Measurements from ENCODE around the gene LRRC4C.

Gene LRRC4C

GRCh38 chr11:41225856-41226633 lies 233.4 kb downstream of the LRRC4C start:
- Mint-ChIP-seq H3K4me1 (ENCODE audit: low read depth) (no peaks in the 10 kb centered on the region), H3K4me3 (no peak overlapping the region), H3K27ac (no peak overlapping the region), H3K36me3 (ENCODE audit: low read depth) (no peaks in the 10 kb centered on the region), H3K27me3 (no peaks in the 10 kb centered on the region), H3K9me3 (peaks cover 41% of the 10 kb centered on the region)
- no peak for DNase-seq

DNA sequence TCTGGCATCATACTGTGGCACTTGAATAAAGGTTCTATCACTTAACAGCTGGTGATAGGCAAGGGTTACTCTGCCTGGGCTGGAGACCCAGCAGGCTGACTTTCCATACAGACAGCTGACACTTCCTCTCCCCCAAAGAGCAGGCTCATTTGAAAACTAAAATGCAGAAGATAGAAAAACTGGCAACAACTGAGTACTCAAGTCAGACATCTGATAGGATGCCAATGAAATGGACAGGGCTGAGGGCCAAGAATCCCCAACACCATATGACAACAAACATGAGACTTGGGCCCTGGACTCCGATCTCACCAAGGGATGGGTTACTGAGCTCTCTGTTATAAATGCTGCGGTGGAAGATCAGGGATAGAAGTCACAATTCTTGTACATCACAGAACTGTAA lies 237.2 kb downstream of the LRRC4C start:
- DNase-seq, result no peak
- Mint-ChIP-seq H3K27ac (no peak overlapping the region), H3K36me3 (ENCODE audit: low read depth) (no peaks in the 10 kb centered on the region), H3K27me3 (no peaks in the 10 kb centered on the region), H3K9me3 (peaks cover 35% of the 10 kb centered on the region), H3K4me3 (no peak overlapping the region), H3K4me1 (ENCODE audit: low read depth) (no peaks in the 10 kb centered on the region)

DNA sequence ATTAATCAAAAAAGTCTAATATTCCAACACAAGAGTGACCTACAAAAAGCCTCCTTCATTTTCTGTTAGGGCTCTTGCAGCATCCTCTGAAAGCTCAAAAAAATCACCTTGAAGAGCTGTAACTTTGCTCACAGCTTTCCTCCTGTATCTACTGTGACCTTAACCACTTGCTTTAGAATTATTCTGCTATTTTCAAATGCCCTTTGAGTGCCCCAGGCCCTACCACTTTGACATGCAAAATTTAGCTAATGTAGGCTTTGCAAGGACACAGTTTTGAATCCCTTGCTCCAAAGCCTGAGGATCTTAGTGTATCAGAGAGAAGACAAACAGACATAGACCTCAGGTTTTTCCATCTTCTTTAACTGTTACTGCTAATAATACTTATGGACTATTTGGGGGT lies 253.1 kb downstream of the LRRC4C start:
- peaks cover 37% of the 10 kb centered on the region for H3K9me3 Mint-ChIP-seq
- H3K4me1 Mint-ChIP-seq (ENCODE audit: low read depth), result no peaks in the 10 kb centered on the region
- no peaks in the 10 kb centered on the region for H3K36me3 Mint-ChIP-seq (ENCODE audit: low read depth)
- no peaks in the 10 kb centered on the region for H3K27me3 Mint-ChIP-seq
- no peak overlapping the region for H3K27ac Mint-ChIP-seq
- no peak for DNase-seq
- H3K4me3 Mint-ChIP-seq, result no peak overlapping the region

- H3K9me3 Mint-ChIP-seq, result peaks cover 29% of the 10 kb centered on the region
- no peaks in the 10 kb centered on the region for H3K36me3 Mint-ChIP-seq (ENCODE audit: low read depth)
- H3K4me3 Mint-ChIP-seq, result no peak overlapping the region
- no peak overlapping the region for H3K27ac Mint-ChIP-seq
- DNase-seq, result no peak
- no peaks in the 10 kb centered on the region for H3K4me1 Mint-ChIP-seq (ENCODE audit: low read depth)
- H3K27me3 Mint-ChIP-seq, result no peaks in the 10 kb centered on the region
Measured at GRCh38 chr11:41201156-41201555, 258.3 kb downstream of the LRRC4C start.

GRCh38 chr11:41190437-41191082 lies 268.9 kb downstream of the LRRC4C start:
- peaks cover 22% of the 10 kb centered on the region for H3K9me3 Mint-ChIP-seq
- DNase-seq, result no peak
- no peaks in the 10 kb centered on the region for H3K4me1 Mint-ChIP-seq (ENCODE audit: low read depth)
- no peaks in the 10 kb centered on the region for H3K36me3 Mint-ChIP-seq (ENCODE audit: low read depth)
- H3K4me3 Mint-ChIP-seq, result no peak overlapping the region
- no peak overlapping the region for H3K27ac Mint-ChIP-seq
- H3K27me3 Mint-ChIP-seq, result no peaks in the 10 kb centered on the region

DNA sequence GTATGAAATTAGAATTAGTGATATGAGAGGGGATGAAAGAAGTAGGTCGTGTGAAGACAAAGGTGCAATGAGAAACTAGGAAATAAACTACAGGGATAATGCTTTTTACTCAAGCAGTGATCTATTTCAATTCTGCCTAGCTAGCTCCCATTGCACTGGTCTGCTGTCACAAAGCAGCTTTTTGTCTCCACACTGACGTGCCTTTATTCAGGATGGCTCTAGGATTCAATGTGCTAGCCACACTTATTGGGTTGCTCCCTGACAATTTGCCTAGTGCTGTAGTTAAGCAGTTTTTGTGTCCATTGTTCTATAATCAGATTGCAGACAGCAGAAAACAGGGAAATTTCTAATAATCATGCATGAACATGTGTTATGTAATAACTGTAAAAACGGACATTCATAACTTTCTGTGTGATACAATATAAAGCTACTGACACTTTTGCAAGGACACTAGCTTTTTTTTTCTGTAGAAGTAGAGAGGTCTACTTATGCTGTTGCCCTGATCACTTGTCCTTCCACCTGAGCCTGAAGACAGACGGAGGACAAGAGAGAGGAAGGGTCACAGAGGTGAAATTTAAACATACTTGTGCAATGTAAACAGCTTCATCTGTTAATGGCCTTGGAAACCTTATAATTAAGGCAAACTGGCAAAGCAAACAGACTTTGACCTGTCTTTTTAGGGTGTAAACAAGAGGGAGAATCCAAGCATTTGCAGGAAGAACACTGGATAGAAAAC lies 269.6 kb downstream of the LRRC4C start:
- H3K4me1 Mint-ChIP-seq (ENCODE audit: low read depth), result no peaks in the 10 kb centered on the region
- no peak overlapping the region for H3K4me3 Mint-ChIP-seq
- no peaks in the 10 kb centered on the region for H3K27me3 Mint-ChIP-seq
- H3K36me3 Mint-ChIP-seq (ENCODE audit: low read depth), result no peaks in the 10 kb centered on the region
- no peak overlapping the region for H3K27ac Mint-ChIP-seq
- no peak for DNase-seq
- peaks cover 23% of the 10 kb centered on the region for H3K9me3 Mint-ChIP-seq

- Mint-ChIP-seq H3K27ac (no peak overlapping the region), H3K4me1 (ENCODE audit: low read depth) (no peaks in the 10 kb centered on the region), H3K4me3 (no peak overlapping the region), H3K36me3 (ENCODE audit: low read depth) (no peaks in the 10 kb centered on the region), H3K27me3 (no peaks in the 10 kb centered on the region), H3K9me3 (peaks cover 22% of the 10 kb centered on the region)
- DNase-seq, result no peak
Measured at GRCh38 chr11:41177791-41178190, 281.7 kb downstream of the LRRC4C start.

GRCh38 chr11:41175304-41175972 lies 284.0 kb downstream of the LRRC4C start:
- Mint-ChIP-seq H3K36me3 (ENCODE audit: low read depth) (no peaks in the 10 kb centered on the region), H3K27ac (no peak overlapping the region), H3K27me3 (no peaks in the 10 kb centered on the region), H3K4me3 (no peak overlapping the region), H3K9me3 (peaks cover 17% of the 10 kb centered on the region), H3K4me1 (ENCODE audit: low read depth) (no peaks in the 10 kb centered on the region)
- no peak for DNase-seq

GRCh38 chr11:41146326-41146725 lies 313.1 kb downstream of the LRRC4C start:
- no peak for DNase-seq

DNA sequence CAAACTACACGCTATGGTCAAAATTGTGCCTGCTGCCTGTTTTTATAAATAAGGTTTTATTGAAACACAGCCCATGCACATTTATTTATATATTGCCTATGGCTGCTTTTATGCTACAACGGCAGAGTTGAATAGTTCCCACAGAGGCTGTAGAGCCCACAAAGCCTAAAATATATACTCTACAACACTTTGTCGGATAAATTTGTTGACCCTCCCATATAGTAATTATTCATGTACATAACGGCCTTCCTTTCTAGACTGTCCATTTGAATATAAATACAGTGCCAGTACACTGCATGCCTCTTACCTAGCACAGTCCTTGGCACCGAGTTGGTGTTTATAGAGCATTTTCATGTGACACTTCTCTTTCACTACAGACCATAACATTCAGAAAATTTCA lies 314.0 kb downstream of the LRRC4C start:
- H3K27ac Mint-ChIP-seq, result no peak overlapping the region
- no peak overlapping the region for H3K4me3 Mint-ChIP-seq
- no peak for DNase-seq
- peaks cover 21% of the 10 kb centered on the region for H3K9me3 Mint-ChIP-seq
- no peaks in the 10 kb centered on the region for H3K36me3 Mint-ChIP-seq (ENCODE audit: low read depth)
- H3K4me1 Mint-ChIP-seq (ENCODE audit: low read depth), result no peaks in the 10 kb centered on the region
- H3K27me3 Mint-ChIP-seq, result no peaks in the 10 kb centered on the region

More at GRCh38 chr11:41146326-41146725, 313.1 kb downstream of the LRRC4C start:
- Mint-ChIP-seq H3K9me3 (peaks cover 21% of the 10 kb centered on the region), H3K27me3 (no peaks in the 10 kb centered on the region), H3K27ac (no peak overlapping the region), H3K4me3 (no peak overlapping the region), H3K36me3 (ENCODE audit: low read depth) (no peaks in the 10 kb centered on the region), H3K4me1 (ENCODE audit: low read depth) (no peaks in the 10 kb centered on the region)

- no peaks in the 10 kb centered on the region for H3K27me3 Mint-ChIP-seq
- peaks cover 35% of the 10 kb centered on the region for H3K9me3 Mint-ChIP-seq
- no peaks in the 10 kb centered on the region for H3K36me3 Mint-ChIP-seq (ENCODE audit: low read depth)
- no peak overlapping the region for H3K27ac Mint-ChIP-seq
- no peaks in the 10 kb centered on the region for H3K4me1 Mint-ChIP-seq (ENCODE audit: low read depth)
- no peak for DNase-seq
- H3K4me3 Mint-ChIP-seq, result no peak overlapping the region
Measured at GRCh38 chr11:41134971-41135370, 324.5 kb downstream of the LRRC4C start.

DNA sequence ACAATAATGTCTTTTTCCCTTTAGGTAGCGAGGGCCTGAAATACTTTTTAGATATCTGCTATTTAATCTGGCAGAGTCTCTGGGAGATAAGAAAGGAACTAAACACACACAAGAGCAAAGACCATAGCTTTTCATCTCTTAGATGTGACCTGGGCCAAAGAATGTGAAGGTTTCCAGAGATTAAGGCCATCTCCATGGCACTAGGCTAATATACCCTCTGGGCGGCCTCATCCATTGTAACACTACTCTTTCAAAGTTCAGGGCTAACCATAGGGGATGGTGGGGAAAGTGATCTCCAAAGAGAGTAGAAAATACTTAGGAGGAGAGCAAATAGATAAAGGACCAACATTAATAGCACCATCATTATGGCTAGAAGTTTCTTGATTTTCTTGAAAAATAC lies 326.4 kb downstream of the LRRC4C start:
- Mint-ChIP-seq H3K27me3 (no peaks in the 10 kb centered on the region), H3K4me3 (no peak overlapping the region)
- DNase-seq, result no peak

GRCh38 chr11:41121600-41121999 lies 337.9 kb downstream of the LRRC4C start:
- Mint-ChIP-seq H3K27ac (no peak overlapping the region), H3K4me3 (no peak overlapping the region), H3K4me1 (ENCODE audit: low read depth) (no peaks in the 10 kb centered on the region), H3K27me3 (no peaks in the 10 kb centered on the region), H3K36me3 (ENCODE audit: low read depth) (no peaks in the 10 kb centered on the region), H3K9me3 (peaks cover 30% of the 10 kb centered on the region)
- DNase-seq, result no peak

More for the DNA sequence above, 326.4 kb downstream of the LRRC4C start:
- Mint-ChIP-seq H3K36me3 (ENCODE audit: low read depth) (no peaks in the 10 kb centered on the region), H3K27ac (no peak overlapping the region), H3K4me1 (ENCODE audit: low read depth) (no peaks in the 10 kb centered on the region), H3K9me3 (peaks cover 30% of the 10 kb centered on the region)

GRCh38 chr11:41119484-41119883 lies 340.0 kb downstream of the LRRC4C start:
- Mint-ChIP-seq H3K36me3 (ENCODE audit: low read depth) (no peaks in the 10 kb centered on the region), H3K4me3 (no peak overlapping the region), H3K9me3 (peaks cover 29% of the 10 kb centered on the region), H3K4me1 (ENCODE audit: low read depth) (no peaks in the 10 kb centered on the region), H3K27ac (no peak overlapping the region), H3K27me3 (no peaks in the 10 kb centered on the region)
- DNase-seq, result no peak

Data from activated T-cell treated with anti-CD3 and anti-CD28 coated beads, Interleukin-2, amount 50 U/mL, for 24 hours (primary cell).